NCI-H226 (cell line): ENCODE results near the gene ZNF135.
A peak's percentile ranks its signal among the peaks of the same experiment; 100 is the strongest.

Experiments
- DNase-seq: peaks from one replicate; pipeline ENCODE4 v3.0.0-alpha.2; 2015

The ZNF135 gene

DNA sequence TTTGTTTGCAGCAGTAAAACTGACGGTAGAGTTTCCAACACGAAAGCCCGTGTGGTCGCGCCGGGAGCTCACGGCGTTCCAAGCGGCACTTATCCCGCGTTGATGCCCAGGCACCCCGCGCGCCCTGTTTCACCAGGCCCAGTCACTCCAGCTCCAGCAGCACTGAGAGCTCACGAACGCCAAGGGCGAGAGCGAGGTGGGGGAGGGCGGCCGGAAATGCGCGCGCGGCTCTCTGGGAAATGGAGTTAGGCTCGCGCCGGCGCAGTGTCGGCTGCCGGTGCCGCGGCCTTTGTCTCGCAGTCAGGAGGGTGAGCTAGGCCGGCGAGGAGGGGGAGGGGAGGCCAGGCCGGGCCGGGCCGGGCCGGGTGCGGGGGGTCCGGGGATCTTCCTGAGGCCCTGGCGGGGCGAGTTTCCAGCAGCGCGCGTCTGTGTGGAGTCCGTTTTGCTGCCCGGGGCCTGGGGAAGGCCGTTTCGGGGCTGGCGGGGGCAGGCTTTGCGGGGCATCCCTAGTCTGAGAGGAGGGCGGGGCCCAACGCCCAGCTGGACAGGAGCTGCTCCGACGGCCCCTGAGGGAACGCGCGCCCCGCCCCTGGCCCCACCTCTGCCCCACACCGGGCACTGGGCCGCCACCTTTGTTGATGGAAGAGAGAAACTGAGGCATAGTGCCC, at the start of gene ZNF135:
Gene ZNF135 (plus strand): TSS at position 280 of the 668 bp plus-strand sequence. CDS start 721 bp downstream, outside the sequence.
- no peak for DNase-seq

DNA sequence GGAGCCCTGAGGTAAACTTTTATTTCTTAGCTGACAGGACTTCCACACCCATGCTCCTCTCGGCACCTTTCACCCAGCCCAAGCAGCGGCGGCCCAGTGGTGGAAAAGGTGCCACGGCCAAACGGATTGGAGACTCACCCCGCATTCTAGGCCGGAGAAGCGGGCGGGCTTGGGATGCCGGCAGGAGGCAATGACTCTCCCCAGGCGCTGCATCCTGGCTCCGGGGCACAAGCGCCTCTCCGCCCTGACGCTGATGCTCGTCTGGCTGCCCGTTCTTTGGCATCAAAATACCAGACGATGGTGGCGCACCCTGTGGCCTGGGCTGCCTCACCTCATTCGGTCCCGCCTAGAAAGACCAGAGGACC, 49.8 kb upstream of the ZNF135 start:
- no peak for DNase-seq

DNA sequence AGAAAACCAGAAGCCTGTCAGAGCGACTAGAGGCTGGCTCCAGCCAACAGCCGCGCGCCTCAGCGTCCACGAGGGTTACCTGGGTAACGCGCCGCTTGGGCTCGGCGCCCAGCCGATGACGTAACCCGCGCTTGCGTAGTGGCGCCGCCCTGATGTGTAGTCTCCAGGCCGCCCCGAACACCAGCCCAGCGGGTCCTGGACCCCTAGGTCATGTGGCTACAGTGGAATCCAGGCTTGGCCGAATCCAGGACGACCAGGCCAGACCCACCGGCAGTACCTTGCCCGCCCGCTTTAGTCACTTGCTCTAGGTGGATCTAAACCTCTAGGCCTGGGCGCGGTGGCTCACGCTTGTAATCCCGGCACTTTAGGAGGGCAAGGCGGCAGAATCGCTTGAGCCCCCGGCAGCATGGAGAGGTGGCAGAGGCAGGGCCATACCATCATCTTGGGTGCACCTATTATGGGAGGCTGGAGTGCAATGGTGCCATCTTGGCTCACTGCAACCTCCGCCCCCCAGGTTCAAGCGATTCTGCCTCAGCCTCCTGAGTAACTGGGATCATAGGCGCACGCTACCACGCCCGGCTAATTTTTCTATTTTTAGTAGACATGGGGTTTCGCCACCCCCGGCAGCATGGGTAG, 49.3 kb upstream of the ZNF135 start:
- peak; percentile 82 for DNase-seq

DNA sequence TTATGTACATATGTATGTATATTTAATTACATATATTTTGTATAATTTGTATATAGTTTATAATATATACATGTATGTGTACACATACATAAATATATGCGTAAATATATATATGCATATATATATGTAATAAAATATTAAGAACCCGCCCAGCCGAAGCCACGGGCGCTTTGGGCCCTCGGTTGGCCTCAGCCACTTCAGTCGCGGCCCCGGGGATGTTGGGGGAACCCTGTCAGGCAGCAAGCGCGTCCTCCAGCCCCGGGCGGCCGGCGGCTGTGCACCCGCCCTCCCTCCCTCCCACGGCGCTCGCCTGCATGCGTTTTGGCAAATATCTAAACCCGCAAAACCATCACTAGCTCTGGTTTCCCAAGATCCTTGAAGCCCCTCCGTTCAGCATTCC, 48.6 kb upstream of the ZNF135 start:
- DNase-seq: no peak

DNA sequence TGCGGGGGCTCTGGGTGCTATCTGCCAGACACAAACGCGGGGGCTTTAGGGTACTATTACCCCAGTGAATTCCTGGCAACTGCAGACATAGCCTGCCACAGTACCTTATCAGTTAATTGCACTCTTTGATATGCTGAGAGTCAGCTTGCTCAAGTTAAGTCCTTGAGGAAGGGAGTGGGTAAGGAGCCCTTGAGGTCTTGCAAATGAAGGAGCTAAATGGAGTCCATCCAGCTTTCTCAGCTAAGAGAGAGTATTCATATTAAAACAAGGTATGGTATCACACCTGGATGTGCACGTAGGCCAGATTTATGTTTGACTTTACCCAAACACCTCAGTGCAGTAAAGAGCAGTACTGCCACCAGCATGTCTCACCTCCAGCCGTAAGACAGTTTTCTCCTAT, 44.9 kb upstream of the ZNF135 start:
- no peak for DNase-seq

DNA sequence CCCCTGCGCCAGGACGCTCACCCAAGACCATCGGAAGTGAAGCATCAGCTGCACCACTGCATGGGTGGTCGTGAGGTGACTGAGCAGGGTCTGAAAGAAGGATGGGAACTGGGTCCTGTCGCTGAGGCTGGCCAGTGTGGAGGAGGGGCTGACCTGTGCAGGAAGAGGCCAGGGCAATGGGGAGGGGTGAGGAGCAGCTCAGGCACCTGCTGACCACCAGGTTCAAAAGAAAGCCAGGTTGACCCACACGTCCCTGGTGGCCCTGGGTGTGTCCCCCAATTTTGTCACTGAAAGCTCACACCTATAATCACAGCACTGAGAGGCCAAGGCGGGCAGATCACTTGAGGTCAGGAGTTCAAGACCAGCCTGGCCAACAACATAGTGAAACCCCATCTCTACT, 39.0 kb upstream of the ZNF135 start:
- DNase-seq: no peak

DNA sequence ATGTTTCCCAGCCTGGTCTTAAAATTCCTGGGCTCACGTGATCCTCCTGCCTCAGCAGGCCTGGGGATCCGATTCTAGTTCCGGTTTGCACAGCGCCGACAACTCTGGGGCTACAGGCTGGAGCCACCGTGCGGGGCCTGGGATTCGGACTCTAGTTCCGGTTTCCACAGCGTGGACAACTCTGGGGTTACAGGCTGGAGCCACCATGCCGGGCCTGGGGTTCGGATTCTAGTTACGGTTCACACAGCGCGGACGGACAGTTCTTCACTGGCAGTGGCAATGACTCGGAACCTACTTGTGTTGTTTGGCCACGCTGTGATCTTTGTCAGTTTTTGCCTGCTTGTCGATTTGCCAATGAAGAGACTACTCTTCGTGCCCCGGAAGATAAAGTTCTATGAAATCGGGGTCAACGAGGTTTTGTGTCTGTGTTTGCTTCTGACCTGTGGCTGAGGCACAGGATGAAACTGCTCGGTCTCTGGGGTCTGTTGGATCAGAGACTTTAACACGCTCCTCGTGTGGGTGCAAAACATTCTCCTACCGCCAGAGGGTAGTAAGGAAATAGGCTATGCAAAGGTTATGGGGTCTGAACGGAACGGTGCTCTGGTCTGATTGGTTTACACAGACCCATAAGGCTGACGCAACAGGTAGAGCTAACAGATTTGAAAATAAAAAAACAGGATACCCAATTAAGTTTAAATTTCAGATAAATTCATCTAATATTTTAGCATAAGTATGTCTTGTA, 37.4 kb upstream of the ZNF135 start:
- DNase-seq: no peak

DNA sequence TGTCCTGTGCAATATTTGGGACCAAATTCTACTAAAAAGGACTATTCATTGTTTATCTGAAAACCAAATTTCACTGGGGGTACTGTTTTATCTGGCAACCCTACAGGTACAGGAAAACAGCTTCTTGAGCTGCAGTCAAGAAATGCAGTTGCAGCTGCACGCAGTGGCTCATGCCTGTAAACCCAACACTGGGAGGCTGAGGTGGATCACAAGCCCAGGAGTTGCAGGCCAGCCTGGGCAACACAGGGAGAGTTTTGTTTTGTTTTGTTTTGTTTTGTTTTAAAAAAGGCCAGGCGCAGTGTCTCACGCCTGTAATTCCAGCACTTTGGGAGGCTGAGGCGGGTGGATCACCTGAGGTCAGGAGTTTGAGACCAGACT, 36.8 kb upstream of the ZNF135 start:
- no peak for DNase-seq

DNA sequence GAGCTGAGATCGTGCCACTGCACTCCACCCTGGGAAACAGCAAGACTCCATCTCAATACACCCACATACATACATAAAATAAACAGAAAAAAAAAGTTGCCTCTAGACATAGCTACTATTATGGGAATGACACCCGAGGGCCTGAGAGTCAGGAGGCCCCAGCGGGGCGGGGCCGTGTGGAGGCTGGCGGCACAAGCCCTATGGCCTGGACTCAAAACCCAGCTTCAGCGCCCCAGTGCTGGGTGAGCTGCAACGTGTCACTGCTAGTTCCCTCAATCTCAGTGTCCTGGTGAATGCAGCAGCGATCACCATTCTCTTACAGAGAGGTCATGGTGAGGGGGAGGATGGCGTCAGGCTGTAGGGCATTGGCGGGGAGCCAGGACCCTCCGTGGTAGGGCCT, 34.4 kb upstream of the ZNF135 start:
- no peak for DNase-seq

DNA sequence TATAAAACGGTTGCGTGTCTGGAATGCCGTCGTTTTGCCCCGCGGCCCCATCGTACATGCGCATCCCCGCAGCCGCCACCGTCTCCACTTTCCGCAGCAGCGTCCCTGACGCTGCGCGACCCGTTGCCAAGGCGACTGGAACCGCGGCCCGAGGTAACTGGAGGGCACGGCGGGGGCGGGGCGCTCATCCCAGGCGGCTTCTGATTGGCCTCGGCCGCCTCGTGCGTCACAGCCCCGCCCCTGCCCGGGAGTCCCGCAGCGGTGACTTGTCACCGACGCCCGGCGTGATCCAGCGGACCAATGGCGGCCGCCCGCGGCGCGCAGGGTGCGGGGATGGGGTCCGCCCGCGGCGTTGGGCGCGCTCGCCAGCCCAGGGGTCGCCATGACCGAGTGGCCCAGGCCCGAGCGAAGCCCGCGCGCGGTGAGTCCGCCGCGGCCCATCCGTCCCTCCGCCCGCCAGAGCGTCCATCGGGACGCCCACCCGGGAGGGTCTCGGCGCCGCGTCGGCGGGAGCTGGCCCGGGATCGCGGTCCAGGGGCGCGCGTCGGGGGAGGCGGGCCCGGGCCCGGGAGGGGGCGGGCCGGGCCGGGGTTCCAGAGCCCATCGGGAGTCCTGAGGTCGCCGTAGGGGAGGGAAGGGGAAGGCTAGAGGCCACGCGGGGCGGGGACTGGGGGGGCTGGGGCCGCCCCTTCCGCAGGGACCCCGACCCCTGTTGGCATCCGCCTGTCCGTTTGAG, 25.2 kb upstream of the ZNF135 start, which contains the start of gene ZSCAN1:
Gene ZSCAN1 (plus strand): TSS at position 285 of the 736 bp plus-strand sequence. CDS start 3,812 bp downstream, outside the sequence.
- no peak for DNase-seq

DNA sequence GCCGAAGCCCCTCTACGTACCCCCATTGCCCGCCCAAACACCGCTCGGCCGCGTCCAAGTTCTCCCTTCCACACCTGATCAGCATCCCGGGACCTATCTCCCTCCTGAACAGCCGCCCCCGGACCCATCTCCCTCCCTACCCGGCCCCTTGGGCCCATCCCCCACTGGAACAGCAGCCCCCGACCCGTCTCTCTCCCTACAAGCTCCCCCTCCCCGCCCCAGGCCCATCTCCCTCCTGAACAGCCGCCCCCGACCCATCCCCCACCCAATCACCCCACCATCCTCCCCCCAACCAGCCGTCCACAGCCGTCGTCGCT, 24.6 kb upstream of the ZNF135 start:
- DNase-seq: no peak

DNA sequence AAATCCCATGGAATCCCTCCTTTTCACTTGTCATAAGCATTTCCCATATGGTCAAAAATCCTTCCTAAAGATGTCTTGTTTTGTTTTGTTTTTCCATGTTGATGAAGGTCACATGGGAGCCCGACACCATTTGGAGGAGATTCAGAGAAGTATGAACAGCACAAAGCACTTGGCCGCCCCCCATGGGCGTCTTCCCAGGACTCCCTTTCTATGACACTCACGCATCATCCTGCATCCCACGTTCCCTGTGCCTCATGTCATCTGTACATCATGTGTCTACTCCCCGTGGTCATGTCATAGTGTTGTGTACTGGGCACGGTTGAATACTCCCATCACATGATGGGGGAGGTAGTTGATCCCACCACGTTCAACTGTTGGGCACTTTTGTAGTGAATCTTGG, 23.2 kb upstream of the ZNF135 start:
- DNase-seq: no peak

DNA sequence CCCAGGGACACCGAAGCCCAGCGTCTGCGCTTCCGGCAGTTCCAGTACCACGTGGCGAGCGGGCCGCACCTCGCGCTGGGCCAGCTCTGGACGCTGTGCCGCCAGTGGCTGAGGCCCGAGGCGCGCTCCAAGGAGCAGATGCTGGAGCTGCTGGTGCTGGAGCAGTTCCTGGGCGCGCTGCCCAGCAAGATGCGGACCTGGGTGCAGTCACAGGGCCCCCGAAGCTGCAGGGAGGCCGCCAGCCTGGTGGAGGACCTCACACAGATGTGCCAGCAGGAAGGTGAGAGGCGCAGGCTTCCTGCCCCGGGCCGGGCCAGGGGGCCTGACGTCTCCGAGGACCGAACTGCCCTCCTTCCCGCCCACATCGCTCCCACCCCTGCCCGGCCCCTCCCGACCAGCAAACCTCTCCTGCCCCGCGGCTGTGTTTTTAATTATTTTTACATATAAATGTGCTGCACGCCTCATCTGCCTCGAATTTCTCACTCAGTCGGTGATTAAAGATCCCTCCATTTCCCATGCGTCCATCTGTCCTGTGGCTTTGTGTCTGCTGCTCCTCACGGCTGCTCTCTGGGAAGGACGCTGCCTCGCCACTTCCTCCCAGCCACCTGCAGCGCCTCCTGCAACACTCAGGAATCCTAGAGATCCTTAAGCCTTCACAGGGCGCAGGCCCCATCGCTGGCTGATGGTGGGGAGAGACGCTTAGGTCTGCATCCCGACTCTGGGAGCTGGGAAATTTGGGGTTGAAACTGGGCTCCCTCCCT, 21.0 kb upstream of the ZNF135 start:
- no peak for DNase-seq

DNA sequence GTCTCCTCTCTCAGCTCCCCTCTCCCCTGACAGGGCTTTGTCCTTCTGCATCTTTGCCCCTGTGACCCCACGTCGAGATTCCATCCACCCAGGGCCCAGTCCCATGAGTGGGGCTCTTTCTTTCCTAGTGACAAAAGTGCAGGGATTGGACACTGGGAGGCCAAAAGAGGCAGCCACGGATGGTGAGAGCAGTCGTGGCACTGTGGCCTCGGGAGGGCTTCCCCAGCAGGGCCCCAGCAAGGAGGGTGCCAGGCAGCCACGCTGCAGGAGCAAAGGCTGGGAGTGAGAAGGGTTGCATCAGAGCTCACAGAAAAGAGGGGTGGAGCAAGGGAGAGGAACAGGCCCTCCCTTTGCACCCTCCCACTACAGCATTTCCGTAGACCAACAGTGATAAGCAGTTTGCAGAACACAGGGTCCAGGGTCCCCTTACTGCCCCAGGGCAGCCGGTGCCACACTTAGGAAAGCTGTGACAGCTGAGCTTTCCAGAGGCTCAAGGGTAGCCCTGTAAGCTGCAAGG, 20.3 kb upstream of the ZNF135 start:
- no peak for DNase-seq

DNA sequence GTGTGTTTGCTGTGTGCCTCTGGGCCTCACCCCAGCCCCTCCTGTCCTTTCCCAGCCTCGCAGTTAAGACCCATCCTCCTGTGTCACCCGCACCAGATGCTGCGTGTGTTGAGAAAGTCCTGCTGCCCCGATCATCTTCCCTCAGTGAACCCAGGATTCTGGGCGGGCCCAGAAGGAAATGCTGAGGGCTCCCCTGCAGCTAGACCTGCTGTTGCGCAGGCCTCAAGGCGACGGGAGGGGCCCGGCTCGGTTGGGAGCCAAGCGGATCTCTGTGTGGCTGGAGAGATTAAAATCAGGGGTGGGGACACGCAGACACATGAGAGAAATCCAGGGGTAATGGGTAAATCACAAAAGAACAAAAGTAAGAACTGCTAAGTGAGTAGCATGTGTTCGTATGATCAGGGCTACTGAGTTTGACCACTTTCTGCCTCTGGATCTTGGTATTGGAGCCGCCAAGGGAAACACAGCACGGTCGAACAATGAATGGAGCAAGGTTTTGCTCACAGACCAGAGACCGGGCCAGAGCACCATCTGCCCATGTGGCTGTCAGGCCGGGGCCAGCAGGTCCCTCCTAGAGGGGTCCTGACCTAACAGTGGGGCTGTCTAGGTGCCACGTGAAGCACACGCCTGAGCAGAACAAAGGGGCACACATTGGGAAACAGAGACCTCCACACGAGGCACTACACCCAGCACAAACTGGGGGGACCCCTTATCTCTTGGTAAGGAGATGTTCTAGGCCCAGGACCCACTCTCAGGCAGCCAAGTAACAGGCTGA, 18.1 kb upstream of the ZNF135 start:
- DNase-seq: no peak

DNA sequence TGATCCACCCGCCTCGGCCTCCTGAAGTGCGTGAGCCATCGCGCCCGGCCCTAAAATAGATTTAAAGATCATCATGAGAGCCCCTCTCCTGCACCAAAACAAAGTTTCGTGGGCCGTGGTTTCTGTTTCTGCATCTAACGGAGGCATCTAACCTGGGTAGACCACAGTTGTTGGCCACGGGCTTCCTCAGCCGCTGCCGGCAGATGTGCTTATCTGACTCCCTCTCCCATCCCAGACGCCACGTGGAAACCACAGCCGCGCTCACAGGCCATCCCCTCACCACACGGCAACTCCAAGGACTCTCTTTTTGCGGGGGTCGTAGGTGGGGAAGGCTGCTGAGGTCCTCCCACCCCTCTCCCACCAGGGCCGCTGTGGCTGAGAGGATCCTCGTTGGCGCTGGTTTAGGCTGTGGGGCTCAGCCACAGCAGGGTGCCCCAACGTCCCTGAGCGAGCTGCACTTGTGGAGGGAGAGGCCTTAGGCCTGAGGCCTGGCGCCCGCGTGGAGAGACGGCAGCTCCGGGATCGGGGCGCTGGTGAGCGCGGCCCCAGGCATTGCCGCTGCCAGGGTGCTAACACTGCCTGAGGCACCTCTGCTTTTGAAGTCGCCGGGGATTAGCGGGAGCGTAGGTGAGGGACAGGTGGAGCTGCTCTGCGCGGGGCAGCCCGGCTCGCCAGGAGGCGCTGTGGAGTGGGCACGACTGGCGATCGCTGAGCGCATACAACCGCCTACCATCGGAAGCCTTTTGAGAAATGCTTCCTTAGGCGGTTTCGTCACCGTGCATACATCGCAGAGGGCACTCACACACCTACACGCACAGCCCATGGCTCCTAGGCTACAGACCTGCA, 16.4 kb upstream of the ZNF135 start:
- DNase-seq: no peak

DNA sequence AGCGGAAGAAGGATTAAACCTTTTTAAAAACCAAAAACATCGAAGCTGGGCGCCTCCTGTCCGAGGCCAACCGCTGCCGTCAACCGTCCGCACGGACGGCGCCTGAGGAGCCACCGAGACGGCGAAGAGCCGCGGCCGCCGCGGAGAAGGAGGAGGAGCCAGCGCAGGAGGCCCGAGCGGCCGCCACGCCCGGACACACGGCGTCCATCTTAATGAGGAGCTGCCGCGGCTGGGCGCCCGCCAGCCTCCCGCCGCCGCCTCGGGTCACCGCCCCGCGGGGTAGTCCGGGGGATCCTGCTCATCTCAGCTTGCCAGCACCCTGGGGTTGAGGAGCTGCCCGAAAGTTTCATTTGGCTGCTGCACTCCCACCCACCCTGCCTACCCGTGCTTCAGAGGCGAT, 14.7 kb upstream of the ZNF135 start:
- no peak for DNase-seq

DNA sequence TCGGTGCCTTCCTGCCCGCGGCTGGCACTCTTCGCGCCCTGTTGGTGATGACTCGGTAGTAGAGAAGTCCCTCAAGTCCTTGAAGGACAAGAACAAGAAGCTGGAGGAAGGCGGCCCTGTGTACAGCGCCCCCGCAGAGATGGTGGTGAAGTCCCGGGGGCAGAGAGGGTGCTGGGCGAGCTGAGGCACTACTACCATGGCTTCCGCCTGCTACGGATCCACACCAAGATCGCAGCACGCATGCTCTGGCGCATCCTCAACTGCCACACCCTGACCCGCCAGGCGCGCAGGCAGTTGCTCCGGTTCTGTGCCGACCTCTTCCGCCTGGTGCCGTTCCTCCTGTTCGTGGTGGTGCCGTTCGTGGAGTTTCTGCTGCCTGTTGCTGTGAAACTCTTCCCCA, 14.2 kb upstream of the ZNF135 start:
- no peak for DNase-seq

DNA sequence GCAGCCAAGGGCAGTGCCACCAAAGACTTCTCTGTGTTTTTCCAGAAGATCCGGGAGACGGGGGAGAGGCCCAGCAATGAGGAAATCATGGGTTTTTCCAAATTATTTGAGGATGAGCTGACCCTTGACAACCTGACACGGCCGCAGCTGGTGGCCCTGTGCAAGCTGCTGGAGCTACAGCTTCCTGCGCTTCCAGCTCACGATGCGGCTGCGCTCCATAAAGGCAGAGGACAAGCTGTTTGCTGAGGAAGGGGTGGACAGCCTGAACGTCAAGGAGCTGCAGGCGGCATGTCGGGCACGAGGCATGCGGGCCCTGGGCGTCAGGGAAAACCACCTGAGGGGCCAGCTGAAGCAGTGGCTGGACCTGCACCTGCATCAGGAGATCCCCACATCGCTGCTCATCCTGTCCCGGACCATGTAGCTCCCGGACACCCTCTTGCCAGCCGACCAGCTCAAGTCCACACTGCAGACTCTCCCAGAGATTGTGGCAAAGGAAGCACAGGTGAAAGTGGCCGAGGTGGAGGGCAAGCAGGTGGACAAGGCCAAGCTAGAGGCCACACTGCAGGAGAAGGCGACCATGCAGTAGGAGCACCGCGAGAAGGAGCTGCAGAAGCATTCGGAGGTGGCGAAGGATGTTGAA, 13.6 kb upstream of the ZNF135 start:
- no peak for DNase-seq

DNA sequence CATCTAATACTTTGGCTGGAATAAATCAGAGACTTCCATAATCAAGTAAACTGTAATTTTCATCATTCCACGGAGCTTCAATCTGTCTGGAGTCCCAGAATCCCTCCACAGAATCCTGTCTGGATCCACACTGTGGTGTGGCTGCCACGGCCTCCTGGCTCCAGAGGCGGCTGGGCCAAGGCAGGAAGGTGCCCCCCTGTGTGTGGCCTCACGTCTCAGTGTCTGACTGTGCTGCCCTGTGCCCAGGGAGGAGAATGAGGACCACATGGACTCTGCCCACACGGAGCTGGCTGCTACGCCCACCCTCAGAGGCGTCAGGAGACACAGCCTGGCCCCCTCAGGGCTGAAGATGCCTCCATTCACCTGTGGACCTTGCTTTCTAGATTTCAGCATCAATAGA, 12.2 kb upstream of the ZNF135 start:
- DNase-seq: no peak
